C4-2B (cell line): Measurements from ENCODE around the gene KCNN1.

Experiments
- ZFX ChIP-seq: fragments of 450-650 bp; IDR thresholded peaks from 2 replicates; pipeline ENCODE4 v1.6.1; 2017
- TF ChIP-seq, protein P1 (sequence below): fragments of 450-650 bp; conservative IDR thresholded peaks from 2 replicates; pipeline ENCODE4 v1.5.1; 2017; ENCODE audit warnings: mild to moderate bottlenecking

DNA sequence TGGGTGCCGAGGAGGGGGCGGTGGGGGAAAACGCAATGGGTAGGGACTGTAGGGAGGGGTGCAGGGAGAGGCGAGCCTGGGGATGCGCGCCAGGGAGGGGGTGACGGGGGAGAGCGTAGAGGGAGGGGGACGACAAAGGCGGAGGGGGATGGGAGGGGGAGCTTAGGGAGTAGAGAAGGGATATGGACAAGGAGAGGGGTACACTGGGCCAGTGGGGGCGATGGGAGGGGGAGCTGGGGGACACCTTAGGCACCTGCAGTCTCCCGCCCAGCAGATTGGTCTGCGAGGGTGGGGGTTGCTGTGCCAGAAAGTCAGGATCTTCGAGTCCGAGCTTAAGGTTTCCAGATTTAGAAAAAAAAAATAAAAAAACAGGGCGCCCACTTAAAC lies 18.4 kb upstream of the KCNN1 start:
- TF ChIP-seq, protein P1, sequence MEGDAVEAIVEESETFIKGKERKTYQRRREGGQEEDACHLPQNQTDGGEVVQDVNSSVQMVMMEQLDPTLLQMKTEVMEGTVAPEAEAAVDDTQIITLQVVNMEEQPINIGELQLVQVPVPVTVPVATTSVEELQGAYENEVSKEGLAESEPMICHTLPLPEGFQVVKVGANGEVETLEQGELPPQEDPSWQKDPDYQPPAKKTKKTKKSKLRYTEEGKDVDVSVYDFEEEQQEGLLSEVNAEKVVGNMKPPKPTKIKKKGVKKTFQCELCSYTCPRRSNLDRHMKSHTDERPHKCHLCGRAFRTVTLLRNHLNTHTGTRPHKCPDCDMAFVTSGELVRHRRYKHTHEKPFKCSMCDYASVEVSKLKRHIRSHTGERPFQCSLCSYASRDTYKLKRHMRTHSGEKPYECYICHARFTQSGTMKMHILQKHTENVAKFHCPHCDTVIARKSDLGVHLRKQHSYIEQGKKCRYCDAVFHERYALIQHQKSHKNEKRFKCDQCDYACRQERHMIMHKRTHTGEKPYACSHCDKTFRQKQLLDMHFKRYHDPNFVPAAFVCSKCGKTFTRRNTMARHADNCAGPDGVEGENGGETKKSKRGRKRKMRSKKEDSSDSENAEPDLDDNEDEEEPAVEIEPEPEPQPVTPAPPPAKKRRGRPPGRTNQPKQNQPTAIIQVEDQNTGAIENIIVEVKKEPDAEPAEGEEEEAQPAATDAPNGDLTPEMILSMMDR: no peak
- no peak for TF ChIP-seq ZFX
